H9 (cell line): ENCODE data around the gene GFPT2. TPM values are rescaled to one million over a fixed set of nuclear protein-coding genes. Genes with fewer than 3 reads are reported as not detected.

Experiments used
- DNase-seq: peaks from one replicate; pipeline ENCODE4 v3.0.0-alpha.2; 2017
- H2AFZ ChIP-seq: one replicate; pipeline ENCODE4 v1.6.1; 2013; ENCODE audit warnings: mild to moderate bottlenecking, low read length, control low read depth, moderate library complexity
- H2AK5ac ChIP-seq: 2 replicates; pipeline ENCODE4 v1.6.1; 2013; ENCODE audit warnings: low read length, control low read depth, mixed read lengths; ENCODE audit not compliant: insufficient read length
- H2BK120ac ChIP-seq: one replicate; pipeline ENCODE4 v1.6.1; 2013; ENCODE audit warnings: low read depth, mild to moderate bottlenecking, low read length, control low read depth, inconsistent platforms; ENCODE audit not compliant: poor library complexity, severe bottlenecking
- H2BK12ac ChIP-seq: 2 replicates; pipeline ENCODE4 v1.6.1; 2013; ENCODE audit warnings: low read length, control low read depth, mixed read lengths, low read depth; ENCODE audit not compliant: insufficient read length
- H2BK15ac ChIP-seq: 2 replicates; pipeline ENCODE4 v1.6.1; 2013; ENCODE audit warnings: low read depth, low read length, control low read depth
- H2BK20ac ChIP-seq: one replicate; pipeline ENCODE4 v1.6.1; 2013; ENCODE audit warnings: low read depth, mild to moderate bottlenecking, low read length, control low read depth, inconsistent platforms; ENCODE audit not compliant: poor library complexity, severe bottlenecking
- H2BK5ac ChIP-seq: 2 replicates; pipeline ENCODE4 v1.6.1; 2013; ENCODE audit warnings: low read length, control low read depth, mixed read lengths; ENCODE audit not compliant: insufficient read length
- H3K14ac ChIP-seq: 2 replicates; pipeline ENCODE4 v1.6.1; 2013; ENCODE audit warnings: low read length, control low read depth; ENCODE audit not compliant: insufficient read depth
- H3K18ac ChIP-seq: 2 replicates; pipeline ENCODE4 v1.6.1; 2013; ENCODE audit warnings: low read depth, mild to moderate bottlenecking, mixed read lengths, low read length, control low read depth; ENCODE audit not compliant: insufficient read length
- H3K23ac ChIP-seq: 2 replicates; pipeline ENCODE4 v1.6.1; 2013; ENCODE audit warnings: low read length, control low read depth, mixed read lengths, low read depth; ENCODE audit not compliant: insufficient read length
- H3K23me2 ChIP-seq: 2 replicates; pipeline ENCODE4 v1.6.1; 2013; ENCODE audit warnings: low read depth, mild to moderate bottlenecking, mixed read lengths, low read length, control low read depth; ENCODE audit not compliant: insufficient read length, poor library complexity, severe bottlenecking
- H3K27ac ChIP-seq: 2 replicates; pipeline ENCODE4 v1.5.1; 2013; ENCODE audit warnings: low read length, control low read depth, mixed read lengths, low read depth; ENCODE audit not compliant: insufficient read length
- H3K27me3 ChIP-seq: 2 replicates; pipeline ENCODE4 v1.6.1; 2013; ENCODE audit warnings: low read length, control low read depth, inconsistent platforms; ENCODE audit not compliant: insufficient read depth
- H3K4ac ChIP-seq: 2 replicates; pipeline ENCODE4 v1.6.1; 2013; ENCODE audit warnings: low read depth, mild to moderate bottlenecking, control low read depth, inconsistent platforms, low read length, moderate library complexity
- H3K4me1 ChIP-seq: 2 replicates; pipeline ENCODE4 v1.6.1; 2013; ENCODE audit warnings: low read length, control low read depth, inconsistent platforms; ENCODE audit not compliant: insufficient read depth
- H3K4me2 ChIP-seq: 2 replicates; pipeline ENCODE4 v1.6.1; 2013; ENCODE audit warnings: low read length, control low read depth, mixed read lengths; ENCODE audit not compliant: insufficient read length, insufficient read depth
- H3K56ac ChIP-seq: 2 replicates; pipeline ENCODE4 v1.6.1; 2013; ENCODE audit warnings: low read depth, mild to moderate bottlenecking, mixed read lengths, low read length, control low read depth; ENCODE audit not compliant: insufficient read length
- H3K79me1 ChIP-seq: 2 replicates; pipeline ENCODE4 v1.6.1; 2013; ENCODE audit warnings: low read depth, mild to moderate bottlenecking, moderate library complexity, low read length, control low read depth, inconsistent platforms; ENCODE audit not compliant: insufficient read depth, poor library complexity, severe bottlenecking
- H3K79me2 ChIP-seq: 2 replicates; pipeline ENCODE4 v1.6.1; 2013; ENCODE audit warnings: low read length, control low read depth, inconsistent platforms; ENCODE audit not compliant: insufficient read depth
- H3K9ac ChIP-seq: 2 replicates; pipeline ENCODE4 v1.6.1; 2013; ENCODE audit warnings: low read length, control low read depth, mixed read lengths; ENCODE audit not compliant: insufficient read length; ENCODE audit errors: extremely low read depth
- H3K9me3 ChIP-seq: one replicate; pipeline ENCODE4 v1.6.1; 2013; ENCODE audit warnings: low read depth, low read length, inconsistent platforms; ENCODE audit not compliant: control insufficient read depth
- H3T11ph ChIP-seq: one replicate; pipeline ENCODE4 v1.6.1; 2013; ENCODE audit warnings: mild to moderate bottlenecking, low read length, control low read depth, inconsistent platforms
- H4K20me1 ChIP-seq: one replicate; pipeline ENCODE4 v1.6.1; 2013; ENCODE audit not compliant: control insufficient read depth, insufficient read length, insufficient read depth
- H4K5ac ChIP-seq: 2 replicates; pipeline ENCODE4 v1.6.1; 2013; ENCODE audit warnings: low read depth, mild to moderate bottlenecking, mixed read lengths, low read length, control low read depth; ENCODE audit not compliant: insufficient read length
- H4K8ac ChIP-seq: replicated peaks from 2 replicates; pipeline ENCODE4 v1.6.1; 2013; ENCODE audit warnings: low read length, control low read depth, mixed read lengths, low read depth; ENCODE audit not compliant: insufficient read length
- H4K91ac ChIP-seq: 2 replicates; pipeline ENCODE4 v1.6.1; 2013; ENCODE audit warnings: low read depth, mild to moderate bottlenecking, moderate library complexity, mixed read lengths, low read length, control low read depth; ENCODE audit not compliant: insufficient read length
- H3K27ac Mint-ChIP-seq, 3 experiments: 2 replicates in 2 of 3; 3 replicates in 1 of 3; pipeline ENCODE4 v1.8.0; 2020 to 2021; ENCODE audit warnings: mixed read lengths in 3 of 3, mild to moderate bottlenecking in 1 of 3, moderate library complexity in 1 of 3
- H3K27me3 Mint-ChIP-seq: 2 replicates; pipeline ENCODE4 v1.8.0; 2021; ENCODE audit warnings: low read depth, mild to moderate bottlenecking, moderate library complexity, mixed read lengths
- H3K36me3 Mint-ChIP-seq, 3 experiments: 2 replicates in 2 of 3; 3 replicates in 1 of 3; pipeline ENCODE4 v1.8.0; 2020 to 2021; ENCODE audit warnings: low read depth in 3 of 3, mixed read lengths in 3 of 3; ENCODE audit not compliant: insufficient read depth in 1 of 3
- H3K4me1 Mint-ChIP-seq, 2 experiments: 2 replicates each; pipeline ENCODE4 v1.8.0; 2020; ENCODE audit warnings: mixed read lengths in 2 of 2
- H3K4me3 Mint-ChIP-seq, 2 experiments: 2 replicates in 1 of 2; 3 replicates in 1 of 2; pipeline ENCODE4 v1.8.0; 2020 to 2021; ENCODE audit warnings: mild to moderate bottlenecking in 2 of 2, mixed read lengths in 2 of 2, moderate library complexity in 1 of 2
- H3K9me3 Mint-ChIP-seq, 2 experiments: 2 replicates in 1 of 2; 3 replicates in 1 of 2; pipeline ENCODE4 v1.8.0; 2020; ENCODE audit warnings: mild to moderate bottlenecking in 2 of 2, mixed read lengths in 2 of 2, moderate library complexity in 1 of 2
- WGBS: extraction: QIAGEN DNeasy Blood & Tissue Kit; methylation state at CpG from one replicate; pipeline ENCODE4 v1.1.7; 2013; ENCODE audit warnings: missing lambda C conversion rate, low lambda C conversion rate, mixed read lengths; ENCODE audit not compliant: insufficient read length; ENCODE audit errors: extremely low coverage; 5-methylcytosine and 5-hydroxymethylcytosine counted together
- total RNA-seq: library from RNA; stranded (reverse); gene quantifications from 2 replicates; pipeline ENCODE4 v1.2.1, GENCODE V29; 2021
- TF ChIP-seq, protein P1 (sequence below): fragments of 200-600 bp; sonication (generic); conservative IDR thresholded peaks from 3 replicates; pipeline ENCODE4 v1.8.0; 2021; ENCODE audit warnings: antibody characterized with exemption, mild to moderate bottlenecking

Gene GFPT2
- total RNA-seq, 1 experiment from 2014 or later = 89.8 TPM

DNA sequence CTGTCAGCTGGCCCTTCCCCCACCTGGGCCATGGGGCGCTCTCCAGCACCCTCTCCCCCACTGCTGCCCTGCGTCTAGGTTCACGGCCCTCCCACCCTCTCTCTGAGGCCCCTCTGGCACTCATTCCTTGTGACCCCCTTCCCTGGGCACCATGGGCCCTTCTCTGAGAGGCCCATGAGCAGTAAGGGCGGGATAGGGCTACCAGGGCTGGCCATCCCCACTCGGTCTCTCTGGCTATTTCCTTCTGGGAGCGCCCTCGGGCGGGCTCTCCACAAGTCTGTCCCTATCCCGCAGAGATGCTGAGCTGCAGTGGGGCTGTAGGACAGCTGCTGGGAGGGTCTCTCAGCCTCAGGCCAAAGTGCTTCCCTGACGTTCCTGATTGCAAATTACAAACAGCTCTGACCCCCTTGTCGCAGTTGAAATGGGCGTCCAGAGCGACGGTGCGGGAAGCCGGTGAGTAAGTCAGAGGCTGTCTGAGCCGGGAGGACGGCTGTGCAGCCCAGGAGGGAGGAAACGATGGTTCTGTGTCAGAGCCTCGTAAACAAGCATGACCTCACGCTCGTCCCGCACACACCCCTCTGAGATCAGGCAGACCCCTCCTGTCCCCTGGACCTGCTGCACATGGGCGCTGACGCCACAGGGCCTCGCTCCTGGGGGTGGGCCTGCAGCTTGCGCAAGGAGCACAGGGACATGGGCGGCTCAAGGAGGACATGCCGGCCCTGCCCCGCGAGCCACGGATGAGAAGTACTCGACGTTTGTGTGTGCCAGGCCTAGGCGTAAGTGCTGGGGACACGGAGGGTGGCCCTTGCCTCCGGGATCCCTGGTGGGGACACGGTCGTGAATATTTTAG, 36.3 kb upstream of the GFPT2 start:
- Histone ChIP-seq H3K79me1 (no peaks in the 10 kb centered on the region), H2BK20ac (no peak overlapping the region), H3K56ac (no peak overlapping the region), H3K9me3 (no peaks in the 10 kb centered on the region), H3T11ph (no peak overlapping the region), H3K27me3 (no peaks in the 10 kb centered on the region), H3K4me2 (no peak overlapping the region), H2BK5ac (no peak overlapping the region), H4K91ac (no peak overlapping the region), H2BK12ac (no peak overlapping the region), H3K27ac (no peak overlapping the region), H3K4ac (no peak overlapping the region), H2BK120ac (no peak overlapping the region), H3K23ac (no peak overlapping the region), H2AFZ (no peak overlapping the region), H2BK15ac (no peak overlapping the region), H3K79me2 (no peaks in the 10 kb centered on the region), H3K14ac (peak overlapping the region; percentile 16; the same call in 1 of the 2 replicates), H4K5ac (no peak overlapping the region), H4K20me1 (no peaks in the 10 kb centered on the region), H2AK5ac (no peak overlapping the region), H3K4me1 (no peaks in the 10 kb centered on the region), H3K9ac (no peak overlapping the region), H3K18ac (no peak overlapping the region), H3K23me2 (no peaks in the 10 kb centered on the region), H4K8ac (no peak overlapping the region)
- Mint-ChIP-seq H3K4me3 (no peak overlapping the region), H3K27me3 (peaks cover 1% of the 10 kb centered on the region; the same call in 1 of the 2 replicates), H3K4me1 (peaks cover 8 to 17% of the 10 kb centered on the region in 2 experiments), H3K27ac (peak overlapping the region; percentile 11 to 67 (median 49); a peak in 3 of 7 replicates), H3K36me3 (no peaks in the 10 kb centered on the region), H3K9me3 (peaks cover 0 to 3% of the 10 kb centered on the region in 2 experiments; a peak in 1 of 5 replicates)
- DNase-seq = no peak
- no CpG with 5 or more reads among the region's 39 CpGs for WGBS
- TF ChIP-seq, protein P1, sequence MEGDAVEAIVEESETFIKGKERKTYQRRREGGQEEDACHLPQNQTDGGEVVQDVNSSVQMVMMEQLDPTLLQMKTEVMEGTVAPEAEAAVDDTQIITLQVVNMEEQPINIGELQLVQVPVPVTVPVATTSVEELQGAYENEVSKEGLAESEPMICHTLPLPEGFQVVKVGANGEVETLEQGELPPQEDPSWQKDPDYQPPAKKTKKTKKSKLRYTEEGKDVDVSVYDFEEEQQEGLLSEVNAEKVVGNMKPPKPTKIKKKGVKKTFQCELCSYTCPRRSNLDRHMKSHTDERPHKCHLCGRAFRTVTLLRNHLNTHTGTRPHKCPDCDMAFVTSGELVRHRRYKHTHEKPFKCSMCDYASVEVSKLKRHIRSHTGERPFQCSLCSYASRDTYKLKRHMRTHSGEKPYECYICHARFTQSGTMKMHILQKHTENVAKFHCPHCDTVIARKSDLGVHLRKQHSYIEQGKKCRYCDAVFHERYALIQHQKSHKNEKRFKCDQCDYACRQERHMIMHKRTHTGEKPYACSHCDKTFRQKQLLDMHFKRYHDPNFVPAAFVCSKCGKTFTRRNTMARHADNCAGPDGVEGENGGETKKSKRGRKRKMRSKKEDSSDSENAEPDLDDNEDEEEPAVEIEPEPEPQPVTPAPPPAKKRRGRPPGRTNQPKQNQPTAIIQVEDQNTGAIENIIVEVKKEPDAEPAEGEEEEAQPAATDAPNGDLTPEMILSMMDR = no peak
